Endothelial cell of umbilical vein (primary cell): Measurements from ENCODE around the gene HYDIN.

Experiments
- EZH2 ChIP-seq: IDR thresholded peaks from 2 replicates; pipeline ENCODE4 v1.6.1; 2012; ENCODE audit warnings: borderline replicate concordance, low read depth, mild to moderate bottlenecking, moderate library complexity, low read length, inconsistent platforms; ENCODE audit not compliant: severe bottlenecking
- FOS ChIP-seq: IDR thresholded peaks from 2 replicates; pipeline ENCODE4 v1.6.1; 2011; ENCODE audit warnings: mild to moderate bottlenecking, low read length, moderate library complexity, borderline replicate concordance; ENCODE audit not compliant: insufficient read depth
- GATA2 ChIP-seq: IDR thresholded peaks from 2 replicates; pipeline ENCODE4 v1.7.0; 2011; ENCODE audit warnings: low read depth, mild to moderate bottlenecking, moderate library complexity, mixed read lengths, low read length; ENCODE audit not compliant: insufficient read length, insufficient read depth
- POLR2A ChIP-seq: IDR thresholded peaks from 2 replicates; pipeline ENCODE4 v1.6.1; 2012; ENCODE audit warnings: low read depth, mild to moderate bottlenecking, control low read depth, low read length
- POLR2AphosphoS5 ChIP-seq: IDR thresholded peaks from 2 replicates; pipeline ENCODE4 v1.6.1; 2012; ENCODE audit warnings: low read depth, mild to moderate bottlenecking, control low read depth, low read length, moderate library complexity; ENCODE audit not compliant: insufficient read depth
- TF ChIP-seq, protein P1 (sequence below), 2 donors: IDR thresholded peaks; 1 replicate in 1 of 2; 2 replicates in 1 of 2; pipeline ENCODE4 v1.5.1; 2011; ENCODE audit warnings: low read length in 2 of 2, mild to moderate bottlenecking in 2 of 2, moderate library complexity in 2 of 2, control low read depth in 1 of 2, inconsistent platforms in 1 of 2, low read depth in 1 of 2; ENCODE audit not compliant: insufficient read depth in 1 of 2; ENCODE audit errors: extremely low read depth in 1 of 2
- TF ChIP-seq, protein P2 (sequence below): IDR thresholded peaks from 2 replicates; pipeline ENCODE4 v1.6.1; 2011; ENCODE audit not compliant: insufficient read depth, insufficient read length

DNA sequence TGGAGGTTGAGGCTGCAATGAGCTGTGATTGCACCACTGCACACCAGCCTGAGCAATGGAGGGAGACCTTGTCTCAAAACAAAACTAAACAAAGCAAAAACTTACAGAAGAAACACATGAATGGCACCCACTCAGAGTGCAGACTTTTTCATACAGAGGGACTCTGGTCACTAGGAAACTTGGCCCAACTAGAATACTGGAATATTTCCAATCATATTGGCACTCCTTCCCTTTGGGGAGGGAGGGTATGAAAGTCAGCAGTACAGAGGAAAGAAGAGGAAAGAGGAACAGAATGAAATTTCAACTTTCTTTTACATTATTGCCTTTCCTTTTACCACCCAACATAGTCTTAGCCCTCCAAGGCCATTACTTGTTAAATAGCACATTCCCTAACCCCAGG lies 30.5 kb upstream of the HYDIN start:
- TF ChIP-seq, protein P1, sequence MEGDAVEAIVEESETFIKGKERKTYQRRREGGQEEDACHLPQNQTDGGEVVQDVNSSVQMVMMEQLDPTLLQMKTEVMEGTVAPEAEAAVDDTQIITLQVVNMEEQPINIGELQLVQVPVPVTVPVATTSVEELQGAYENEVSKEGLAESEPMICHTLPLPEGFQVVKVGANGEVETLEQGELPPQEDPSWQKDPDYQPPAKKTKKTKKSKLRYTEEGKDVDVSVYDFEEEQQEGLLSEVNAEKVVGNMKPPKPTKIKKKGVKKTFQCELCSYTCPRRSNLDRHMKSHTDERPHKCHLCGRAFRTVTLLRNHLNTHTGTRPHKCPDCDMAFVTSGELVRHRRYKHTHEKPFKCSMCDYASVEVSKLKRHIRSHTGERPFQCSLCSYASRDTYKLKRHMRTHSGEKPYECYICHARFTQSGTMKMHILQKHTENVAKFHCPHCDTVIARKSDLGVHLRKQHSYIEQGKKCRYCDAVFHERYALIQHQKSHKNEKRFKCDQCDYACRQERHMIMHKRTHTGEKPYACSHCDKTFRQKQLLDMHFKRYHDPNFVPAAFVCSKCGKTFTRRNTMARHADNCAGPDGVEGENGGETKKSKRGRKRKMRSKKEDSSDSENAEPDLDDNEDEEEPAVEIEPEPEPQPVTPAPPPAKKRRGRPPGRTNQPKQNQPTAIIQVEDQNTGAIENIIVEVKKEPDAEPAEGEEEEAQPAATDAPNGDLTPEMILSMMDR (IDR thresholded peaks at IDR 0.05; ENCODE audit: extremely low read depth in 1 of 2, insufficient read depth in 1 of 2, low read depth in 1 of 2, low read length in 2 of 2) = no peak
- TF ChIP-seq POLR2AphosphoS5 (no peak), POLR2A (no peak), EZH2 (no peak), GATA2 (no peak), FOS (no peak)
- TF ChIP-seq, protein P2, sequence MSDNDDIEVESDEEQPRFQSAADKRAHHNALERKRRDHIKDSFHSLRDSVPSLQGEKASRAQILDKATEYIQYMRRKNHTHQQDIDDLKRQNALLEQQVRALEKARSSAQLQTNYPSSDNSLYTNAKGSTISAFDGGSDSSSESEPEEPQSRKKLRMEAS = no peak
